Vagina (tissue), 2 donors: ENCODE measurements around the gene DRGX. TPM values are rescaled to one million over a fixed set of nuclear protein-coding genes. Genes with fewer than 3 reads are reported as not detected.
A peak's percentile ranks its signal among the peaks of the same experiment; 100 is the strongest.

Experiments
- DNase-seq, 2 donors: peaks; one replicate each; pipeline ENCODE4 v3.0.0-alpha.2; 2017; ENCODE audit errors: extremely low spot score in 2 of 2
- H3K27ac ChIP-seq: fragments of 200-600 bp; sonication (generic); one replicate; pipeline ENCODE4 v1.5.1; 2019
- H3K27me3 ChIP-seq: fragments of 200-600 bp; sonication (generic); one replicate; pipeline ENCODE4 v1.5.1; 2019
- H3K36me3 ChIP-seq, 2 donors: fragments of 200-600 bp; sonication (generic); one replicate each; pipeline ENCODE4 v1.5.1; 2017 to 2019
- H3K4me1 ChIP-seq: fragments of 200-600 bp; sonication (generic); one replicate; pipeline ENCODE4 v1.5.1; 2019
- H3K4me3 ChIP-seq, 2 donors: fragments of 200-600 bp; sonication (generic); 1 replicate in 1 of 2; 2 replicates in 1 of 2; pipeline ENCODE4 v1.5.1; 2016 to 2019
- H3K9me3 ChIP-seq: fragments of 200-600 bp; sonication (generic); one replicate; pipeline ENCODE4 v1.5.1; 2019
- CTCF ChIP-seq, 3 experiments: fragments of 450-650 bp in 2 of 3; fragments of 200-600 bp in 1 of 3; sonication (generic) in 1 of 3; IDR thresholded peaks; one replicate each; pipeline ENCODE4 v1.5.1; 2017 to 2019; ENCODE audit warnings: antibody characterized with exemption in 3 of 3, mild to moderate bottlenecking in 2 of 3, moderate library complexity in 2 of 3
- POLR2A ChIP-seq, 2 donors: fragments of 450-650 bp; IDR thresholded peaks; one replicate each; pipeline ENCODE4 v1.6.1; 2017; ENCODE audit warnings: antibody characterized with exemption in 2 of 2, mild to moderate bottlenecking in 2 of 2, moderate library complexity in 2 of 2
- POLR2AphosphoS5 ChIP-seq, 2 donors: sonication (generic); formaldehyde crosslinking; IDR thresholded peaks; one replicate each; pipeline ENCODE4 v1.9.0; 2017; ENCODE audit warnings: antibody characterized with exemption in 2 of 2, mild to moderate bottlenecking in 2 of 2, low read depth in 1 of 2; ENCODE audit not compliant: insufficient read depth in 1 of 2
- intact Hi-C: fragments of 100-400 bp; cut with DNase I; formaldehyde crosslinking; loops from one replicate; pipeline ENCODE4 v1.15.1; 2023
- total RNA-seq: library from RNA; depleted of rRNA; stranded (reverse); fragments of >200 nt; gene quantifications from one replicate; pipeline ENCODE4 v1.2.3, GENCODE V29; 2016

DRGX gene
- total RNA-seq, 1 donor from 2014 or later: not detected

- H3K27me3 ChIP-seq: no peaks in the 10 kb centered on the region
- H3K27ac ChIP-seq: no peak overlapping the region
- H3K9me3 ChIP-seq: no peaks in the 10 kb centered on the region
- no peaks in the 10 kb centered on the region for H3K36me3 ChIP-seq
- no peaks in the 10 kb centered on the region for H3K4me1 ChIP-seq
- peak; percentile 43 to 67 for DNase-seq
- no peak overlapping the region for H3K4me3 ChIP-seq
- TF ChIP-seq POLR2AphosphoS5 (IDR thresholded peaks at IDR 0.05; ENCODE audit: insufficient read depth in 1 of 2, low read depth in 1 of 2): no peak
- intact Hi-C loops: no loop called here
These were observed 62.7 kb downstream of the DRGX start for GRCh38 chr10:49333192-49333591.

- Histone ChIP-seq H3K36me3 (no peaks in the 10 kb centered on the region), H3K27ac (no peak overlapping the region), H3K9me3 (no peaks in the 10 kb centered on the region), H3K27me3 (no peaks in the 10 kb centered on the region), H3K4me3 (no peak overlapping the region), H3K4me1 (no peaks in the 10 kb centered on the region)
- intact Hi-C loops: no loop called here
- DNase-seq: peak; percentile 12 to 52
- TF ChIP-seq POLR2A (IDR thresholded peaks at IDR 0.05): no peak
- no peak for TF ChIP-seq POLR2AphosphoS5 (IDR thresholded peaks at IDR 0.05; ENCODE audit: insufficient read depth in 1 of 2, low read depth in 1 of 2)
These were observed 63.1 kb downstream of the DRGX start for GRCh38 chr10:49332768-49333167.

GRCh38 chr10:49332333-49332732, 63.6 kb downstream of the DRGX start:
- intact Hi-C loops: no loop called here
- peak; percentile 55 to 69 for DNase-seq
- TF ChIP-seq POLR2AphosphoS5 (IDR thresholded peaks at IDR 0.05; ENCODE audit: insufficient read depth in 1 of 2, low read depth in 1 of 2) (no peak), CTCF (IDR thresholded peaks at IDR 0.05) (no peak), POLR2A (IDR thresholded peaks at IDR 0.05) (no peak)
- Histone ChIP-seq H3K4me1 (no peaks in the 10 kb centered on the region), H3K9me3 (no peaks in the 10 kb centered on the region), H3K27ac (no peak overlapping the region), H3K36me3 (no peaks in the 10 kb centered on the region), H3K4me3 (no peak overlapping the region), H3K27me3 (no peaks in the 10 kb centered on the region)

- intact Hi-C loops: no loop called here
- Histone ChIP-seq H3K27ac (no peak overlapping the region), H3K9me3 (no peaks in the 10 kb centered on the region), H3K4me1 (no peaks in the 10 kb centered on the region), H3K4me3 (no peak overlapping the region), H3K36me3 (no peaks in the 10 kb centered on the region), H3K27me3 (no peaks in the 10 kb centered on the region)
- TF ChIP-seq POLR2AphosphoS5 (IDR thresholded peaks at IDR 0.05; ENCODE audit: insufficient read depth in 1 of 2, low read depth in 1 of 2) (no peak), CTCF (IDR thresholded peaks at IDR 0.05) (no peak), POLR2A (IDR thresholded peaks at IDR 0.05) (no peak)
- DNase-seq: peak; percentile 40 to 70
These were observed 64.5 kb downstream of the DRGX start for GRCh38 chr10:49331431-49331830.

- TF ChIP-seq CTCF (IDR thresholded peaks at IDR 0.05): no peak
- TF ChIP-seq POLR2A (IDR thresholded peaks at IDR 0.05): no peak
- no peak for TF ChIP-seq POLR2AphosphoS5 (IDR thresholded peaks at IDR 0.05; ENCODE audit: insufficient read depth in 1 of 2, low read depth in 1 of 2)
- H3K36me3 ChIP-seq: no peaks in the 10 kb centered on the region
- H3K9me3 ChIP-seq: no peaks in the 10 kb centered on the region
- intact Hi-C loops: no loop called here
- H3K27me3 ChIP-seq: no peaks in the 10 kb centered on the region
- no peak overlapping the region for H3K27ac ChIP-seq
- DNase-seq: peak; percentile 54 to 55
- no peak overlapping the region for H3K4me3 ChIP-seq
- no peaks in the 10 kb centered on the region for H3K4me1 ChIP-seq
These were observed 65.7 kb downstream of the DRGX start for GRCh38 chr10:49330127-49330665.

GRCh38 chr10:49329146-49329505, 66.8 kb downstream of the DRGX start:
- H3K4me1 ChIP-seq: no peaks in the 10 kb centered on the region
- H3K27ac ChIP-seq: no peak overlapping the region
- no peaks in the 10 kb centered on the region for H3K36me3 ChIP-seq
- no peak for TF ChIP-seq POLR2AphosphoS5 (IDR thresholded peaks at IDR 0.05; ENCODE audit: insufficient read depth in 1 of 2, low read depth in 1 of 2)
- TF ChIP-seq CTCF (IDR thresholded peaks at IDR 0.05): no peak
- TF ChIP-seq POLR2A (IDR thresholded peaks at IDR 0.05): no peak
- DNase-seq: peak in 1 of 2 donors; percentile 16
- H3K9me3 ChIP-seq: no peaks in the 10 kb centered on the region
- no peak overlapping the region for H3K4me3 ChIP-seq
- intact Hi-C loops: no loop called here
- H3K27me3 ChIP-seq: no peaks in the 10 kb centered on the region
